Right lobe of liver (tissue), 6 donors: ENCODE data around the gene ANAPC15. TPM values are rescaled to one million over a fixed set of nuclear protein-coding genes. Genes with fewer than 3 reads are reported as not detected.

ENCODE experiments used
- ATAC-seq, 4 donors: fragments of 200-7000 bp; cut with Tn5 transposase; one replicate each; pipeline ENCODE4 v1.9.1; 2020; ENCODE audit warnings: mild to moderate bottlenecking in 4 of 4, moderate library complexity in 4 of 4
- DNase-seq, 3 donors: peaks; one replicate each; pipeline ENCODE4 v3.0.0-alpha.2; 2020
- H3K27ac ChIP-seq, 3 donors: fragments of 200-600 bp; one replicate each; pipeline ENCODE4 v1.8.0; 2022
- H3K27me3 ChIP-seq, 2 donors: fragments of 200-600 bp; one replicate each; pipeline ENCODE4 v1.8.0; 2022
- H3K36me3 ChIP-seq, 4 donors: fragments of 200-600 bp; sonication (generic) in 1 of 4; one replicate each; pipeline versions ENCODE4 v1.5.1 to v1.8.0; 2017 to 2022; ENCODE audit warnings: control low read depth in 1 of 4
- H3K4me1 ChIP-seq, 4 donors: fragments of 200-600 bp; sonication (generic) in 1 of 4; one replicate each; pipeline versions ENCODE4 v1.5.1 to v1.8.0; 2017 to 2022; ENCODE audit warnings: control low read depth in 1 of 4
- H3K4me3 ChIP-seq, 3 donors: fragments of 200-600 bp; one replicate each; pipeline ENCODE4 v1.8.0; 2022
- H3K9me3 ChIP-seq, 4 donors: fragments of 200-600 bp; sonication (generic) in 1 of 4; one replicate each; pipeline versions ENCODE4 v1.5.1 to v1.8.0; 2017 to 2022; ENCODE audit warnings: control low read depth in 1 of 4
- POLR2A ChIP-seq: fragments of 450-650 bp; IDR thresholded peaks from one replicate; pipeline ENCODE4 v1.6.1; 2017; ENCODE audit warnings: antibody characterized with exemption, mild to moderate bottlenecking
- WGBS: methylation state at CpG from one replicate; pipeline ENCODE4 v1.1.6; 2018; ENCODE audit warnings: low coverage, low lambda C conversion rate; ENCODE audit not compliant: insufficient coverage; ENCODE audit errors: missing lambda C conversion rate; 5-methylcytosine and 5-hydroxymethylcytosine counted together
- intact Hi-C, 2 donors: fragments of 100-400 bp; cut with DNase I; formaldehyde crosslinking; loops; one replicate each; pipeline versions ENCODE4 v1.11.2 to v1.14.1; 2022
- total RNA-seq, 6 experiments: library from RNA; depleted of rRNA in 2 of 6; stranded (reverse); fragments of >200 nt in 2 of 6; fragmentation: NEBNext Ultra II Directional in 3 of 6; extraction: Animal tissue kit (Norgen Biotek cat#: 25700) in 3 of 6; gene quantifications; one replicate each; pipeline versions ENCODE4 v1.1.0 to v1.2.4, GENCODE V29; 2016 to 2023
- TF ChIP-seq, protein P1 (sequence below), 4 donors: fragments of 200-600 bp in 3 of 4; fragments of 450-650 bp in 1 of 4; IDR thresholded peaks; one replicate each; pipeline versions ENCODE4 v1.5.1 to v1.8.0; 2016 to 2022; ENCODE audit warnings: antibody characterized with exemption in 4 of 4, mild to moderate bottlenecking in 2 of 4
- donor health status: DM: no; HTN: yes; CAD: no.
- donor health status: DM: no; HTN: no; CAD: no.
- donor health status: DM: no; HTN: no; CAD: no.
- donor health status: DM: no; HTN: yes; CAD: no.
- donor health status: DM: no; HTN: yes; CAD: no.

The ANAPC15 gene
- total RNA-seq, 6 experiments from 2014 or later: 11.8 to 17.0 (median 14.2) TPM

DNA sequence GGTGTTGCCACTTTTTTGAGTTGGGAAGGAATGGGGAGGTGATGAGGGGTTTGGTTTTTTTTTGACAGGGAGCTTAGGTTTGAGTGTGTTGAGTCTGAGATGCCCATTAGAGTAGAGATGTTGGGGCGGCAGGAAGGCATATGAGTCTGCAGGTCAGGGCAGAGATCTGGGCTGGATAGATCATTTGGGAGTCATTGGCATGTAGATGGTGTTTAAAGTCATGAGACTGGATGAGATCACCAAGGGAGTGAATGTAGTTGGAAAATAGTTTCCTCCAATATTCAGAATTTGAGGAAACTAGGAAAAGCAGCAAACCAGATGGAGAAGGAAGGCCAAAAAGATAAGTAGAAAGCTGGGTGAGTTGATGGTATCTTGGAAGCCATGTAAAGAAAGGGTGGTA is 2.1 kb upstream of the ANAPC15 start:
- Histone ChIP-seq H3K27me3 (no peaks in the 10 kb centered on the region), H3K4me1 (peaks cover 0 to 4% (median 1%) of the 10 kb centered on the region in 4 donors), H3K9me3 (no peaks in the 10 kb centered on the region), H3K4me3 (no peak overlapping the region), H3K27ac (no peak overlapping the region), H3K36me3 (no peaks in the 10 kb centered on the region)
- DNase-seq (no peak), ATAC-seq (no peak)
- intact Hi-C loops: no loop called here
- 100% methylated on average over 1 of the region's 1 CpG for WGBS
- TF ChIP-seq POLR2A: no peak
- TF ChIP-seq, protein P1, sequence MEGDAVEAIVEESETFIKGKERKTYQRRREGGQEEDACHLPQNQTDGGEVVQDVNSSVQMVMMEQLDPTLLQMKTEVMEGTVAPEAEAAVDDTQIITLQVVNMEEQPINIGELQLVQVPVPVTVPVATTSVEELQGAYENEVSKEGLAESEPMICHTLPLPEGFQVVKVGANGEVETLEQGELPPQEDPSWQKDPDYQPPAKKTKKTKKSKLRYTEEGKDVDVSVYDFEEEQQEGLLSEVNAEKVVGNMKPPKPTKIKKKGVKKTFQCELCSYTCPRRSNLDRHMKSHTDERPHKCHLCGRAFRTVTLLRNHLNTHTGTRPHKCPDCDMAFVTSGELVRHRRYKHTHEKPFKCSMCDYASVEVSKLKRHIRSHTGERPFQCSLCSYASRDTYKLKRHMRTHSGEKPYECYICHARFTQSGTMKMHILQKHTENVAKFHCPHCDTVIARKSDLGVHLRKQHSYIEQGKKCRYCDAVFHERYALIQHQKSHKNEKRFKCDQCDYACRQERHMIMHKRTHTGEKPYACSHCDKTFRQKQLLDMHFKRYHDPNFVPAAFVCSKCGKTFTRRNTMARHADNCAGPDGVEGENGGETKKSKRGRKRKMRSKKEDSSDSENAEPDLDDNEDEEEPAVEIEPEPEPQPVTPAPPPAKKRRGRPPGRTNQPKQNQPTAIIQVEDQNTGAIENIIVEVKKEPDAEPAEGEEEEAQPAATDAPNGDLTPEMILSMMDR (IDR thresholded peaks at IDR 0.05): no peak

DNA sequence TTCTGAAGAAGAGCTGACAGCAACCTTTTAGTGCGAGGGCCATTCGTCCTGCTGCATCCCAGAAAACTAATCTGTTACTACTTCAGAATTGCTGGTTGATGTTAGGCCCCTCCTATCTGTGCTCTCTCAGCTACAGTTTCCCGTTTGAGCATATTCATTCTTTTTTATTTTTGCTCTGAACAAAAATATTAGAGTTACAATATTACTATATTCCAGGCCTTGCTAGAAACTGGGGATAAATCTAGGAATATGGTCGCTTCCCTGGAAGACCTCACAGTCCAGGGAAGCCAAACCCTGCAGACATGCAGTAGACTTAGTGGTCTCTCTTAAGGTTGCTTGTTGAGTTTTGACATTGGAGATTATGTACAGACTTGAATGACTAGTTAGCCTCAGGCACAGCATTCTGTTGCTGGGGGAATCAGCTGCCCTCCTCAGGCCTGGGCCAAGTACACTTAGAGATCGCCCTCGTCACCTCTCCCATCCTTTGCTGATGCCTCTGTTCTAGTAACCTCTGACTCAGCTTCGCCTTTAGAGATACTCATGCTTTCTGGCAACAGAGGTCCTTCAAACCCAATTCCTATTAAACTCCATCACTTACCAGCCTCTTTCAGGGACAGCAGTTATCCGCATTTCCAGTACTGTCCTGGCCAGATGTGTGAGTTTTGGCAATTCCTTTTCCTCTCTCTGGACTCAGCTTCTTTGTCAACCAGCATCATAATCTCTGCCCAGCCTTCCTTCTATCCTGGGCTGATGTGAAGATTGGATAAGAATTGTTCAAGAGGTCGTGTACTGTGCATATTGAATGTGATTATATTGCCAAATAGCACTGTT is 698 bp upstream of the ANAPC15 start:
- no peak for DNase-seq
- Histone ChIP-seq H3K27me3 (no peaks in the 10 kb centered on the region), H3K36me3 (no peaks in the 10 kb centered on the region), H3K4me1 (peaks cover 0 to 4% (median 1%) of the 10 kb centered on the region in 4 donors), H3K9me3 (no peaks in the 10 kb centered on the region), H3K27ac (peak overlapping the region; percentile 96 to 98 (median 96)), H3K4me3 (peak overlapping the region; percentile 61 to 73 (median 69))
- 51% methylated on average over 7 of the region's 9 CpGs for WGBS
- no peak for ATAC-seq
- intact Hi-C loops: no loop called here
- no peak for TF ChIP-seq POLR2A
- TF ChIP-seq, protein P1 (IDR thresholded peaks at IDR 0.05): no peak

DNA sequence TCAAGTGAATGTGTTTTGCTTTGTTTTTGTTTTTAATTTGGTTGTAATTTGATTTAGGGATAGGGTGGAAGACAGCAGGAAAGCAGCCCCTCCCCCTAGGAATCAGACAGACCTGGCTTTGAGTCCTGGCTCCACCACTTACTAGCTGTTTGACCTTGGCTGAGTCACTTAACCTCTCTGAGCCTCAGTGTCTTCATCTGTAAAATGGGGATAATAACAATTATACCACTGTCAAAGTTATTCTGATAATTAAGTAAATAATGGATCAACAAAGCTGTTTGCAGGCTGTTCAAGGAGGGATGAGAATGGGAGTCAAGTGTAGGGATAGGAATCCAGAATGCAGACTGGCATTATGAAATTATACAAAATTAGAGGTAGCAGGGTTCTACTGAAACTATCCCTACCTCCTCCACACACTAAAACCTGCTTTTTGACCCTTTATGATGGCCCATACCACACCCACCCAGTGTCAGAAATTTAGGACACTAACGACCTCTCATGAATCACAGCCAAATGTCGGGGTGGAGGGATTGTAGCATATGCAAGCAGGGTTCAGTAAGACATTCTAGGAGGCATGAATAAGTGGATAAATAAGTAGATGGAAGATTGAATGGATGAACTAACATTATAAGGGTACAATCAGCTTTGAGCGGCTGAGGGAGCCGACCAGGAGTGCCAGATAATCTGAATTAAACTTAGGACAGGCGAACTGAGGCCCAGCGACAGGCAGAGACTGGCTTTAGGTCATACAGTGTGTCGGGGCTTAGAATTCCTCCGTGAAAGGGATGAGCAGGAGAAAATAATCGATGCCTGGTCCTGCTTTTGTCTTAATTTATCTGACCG is 974 bp downstream of the ANAPC15 start:
- Histone ChIP-seq H3K4me3 (peak overlapping the region; percentile 36 to 73 (median 69)), H3K9me3 (no peaks in the 10 kb centered on the region), H3K27me3 (no peaks in the 10 kb centered on the region), H3K36me3 (no peaks in the 10 kb centered on the region), H3K4me1 (peaks cover 0 to 4% (median 1%) of the 10 kb centered on the region in 4 donors), H3K27ac (peak overlapping the region; percentile 96 to 98 (median 96))
- ATAC-seq (no peak), DNase-seq (no peak)
- intact Hi-C loops: no loop called here
- 2% methylated on average over 10 of the region's 10 CpGs for WGBS
- TF ChIP-seq, protein P1 (IDR thresholded peaks at IDR 0.05): no peak
- no peak for TF ChIP-seq POLR2A

DNA sequence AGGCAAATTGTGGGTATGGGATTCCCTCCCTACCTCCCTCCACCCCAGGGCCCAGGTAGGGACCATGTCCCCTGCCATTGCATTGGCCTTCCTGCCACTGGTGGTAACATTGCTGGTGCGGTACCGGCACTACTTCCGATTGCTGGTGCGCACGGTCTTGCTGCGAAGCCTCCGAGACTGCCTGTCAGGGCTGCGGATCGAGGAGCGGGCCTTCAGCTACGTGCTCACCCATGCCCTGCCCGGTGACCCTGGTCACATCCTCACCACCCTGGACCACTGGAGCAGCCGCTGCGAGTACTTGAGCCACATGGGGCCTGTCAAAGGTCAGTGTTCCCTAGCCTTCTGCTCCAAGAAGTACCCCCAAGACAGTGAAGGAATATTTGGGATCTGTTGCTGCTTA is 6.6 kb downstream of the ANAPC15 start, which contains the start of gene TOMT:
TSS of gene TOMT (plus strand) at position 37 of the 400 bp plus-strand sequence. CDS start at position 65, 28 bp downstream.
- no peak for ATAC-seq
- intact Hi-C loops: no loop called here

More for the DNA sequence above, 6.6 kb downstream of the ANAPC15 start, which contains the start of gene TOMT:
- Histone ChIP-seq H3K27me3 (no peaks in the 10 kb centered on the region), H3K9me3 (no peaks in the 10 kb centered on the region), H3K27ac (no peak within 1 kb of the TSS), H3K4me3 (no peak within 1 kb of the TSS), H3K4me1 (peaks cover 0 to 22% (median 13%) of the 10 kb centered on the region in 4 donors), H3K36me3 (no peaks in the 10 kb centered on the region)
- no peak for DNase-seq
- no CpG with 5 or more reads among the region's 14 CpGs for WGBS
- TF ChIP-seq POLR2A: no peak
- TF ChIP-seq, protein P1 (IDR thresholded peaks at IDR 0.05): no peak
